Chondrocyte (in vitro differentiated cells): ENCODE data around the gene SRD5A1. TPM values are rescaled to one million over a fixed set of nuclear protein-coding genes. Genes with fewer than 3 reads are reported as not detected.

ENCODE experiments used
- DNase-seq: peaks from one replicate; pipeline ENCODE4 v3.0.0; 2021; ENCODE audit warnings: mixed read lengths, low spot score
- H3K27ac Mint-ChIP-seq: one replicate; pipeline ENCODE4 v1.8.0; 2021; ENCODE audit warnings: mild to moderate bottlenecking, moderate library complexity, mixed read lengths; ENCODE audit not compliant: unreplicated experiment
- H3K27me3 Mint-ChIP-seq: 2 replicates; pipeline ENCODE4 v1.8.0; 2021; ENCODE audit warnings: low read depth, mixed read lengths
- H3K36me3 Mint-ChIP-seq: 2 replicates; pipeline ENCODE4 v1.8.0; 2021; ENCODE audit warnings: low read depth, mixed read lengths
- H3K4me1 Mint-ChIP-seq: 2 replicates; pipeline ENCODE4 v1.8.0; 2021; ENCODE audit warnings: low read depth, mild to moderate bottlenecking, mixed read lengths
- H3K4me3 Mint-ChIP-seq: one replicate; pipeline ENCODE4 v1.8.0; 2021; ENCODE audit warnings: mild to moderate bottlenecking, moderate library complexity, mixed read lengths; ENCODE audit not compliant: unreplicated experiment
- H3K9me3 Mint-ChIP-seq: 2 replicates; pipeline ENCODE4 v1.8.0; 2021; ENCODE audit warnings: low read depth, mixed read lengths
- CTCF ChIP-seq: fragments of 200-600 bp; sonication (generic); IDR thresholded peaks from 2 replicates; pipeline ENCODE4 v1.5.0; 2021; ENCODE audit warnings: antibody characterized with exemption, mild to moderate bottlenecking, moderate library complexity
- total RNA-seq: library from RNA; stranded (reverse); gene quantifications from 3 replicates; pipeline ENCODE4 v1.2.1, GENCODE V29; 2021

The SRD5A1 gene
- total RNA-seq, 1 donor from 2014 or later = 32.3 TPM

- H3K27ac Mint-ChIP-seq = no peak overlapping the region
- peaks cover 2% of the 10 kb centered on the region for H3K4me1 Mint-ChIP-seq
- no peak overlapping the region for H3K4me3 Mint-ChIP-seq
- peaks cover 50% of the 10 kb centered on the region for H3K36me3 Mint-ChIP-seq
- no peaks in the 10 kb centered on the region for H3K27me3 Mint-ChIP-seq
- no peak for TF ChIP-seq CTCF
- no peaks in the 10 kb centered on the region for H3K9me3 Mint-ChIP-seq
- no peak for DNase-seq
Measured at GRCh38 chr5:6598351-6598900, 34.8 kb upstream of the SRD5A1 start.

- no peak overlapping the region for H3K4me3 Mint-ChIP-seq
- peaks cover 2% of the 10 kb centered on the region for H3K4me1 Mint-ChIP-seq
- TF ChIP-seq CTCF = no peak
- no peak overlapping the region for H3K27ac Mint-ChIP-seq
- DNase-seq = no peak
- no peaks in the 10 kb centered on the region for H3K27me3 Mint-ChIP-seq
- H3K9me3 Mint-ChIP-seq = no peaks in the 10 kb centered on the region
- H3K36me3 Mint-ChIP-seq = peaks cover 59% of the 10 kb centered on the region
Measured at GRCh38 chr5:6599739-6600138, 33.5 kb upstream of the SRD5A1 start.

GRCh38 chr5:6601271-6601670 lies 32.0 kb upstream of the SRD5A1 start:
- Mint-ChIP-seq H3K36me3 (peaks cover 59% of the 10 kb centered on the region), H3K27ac (no peak overlapping the region)
- TF ChIP-seq CTCF = no peak

GRCh38 chr5:6601816-6602215 lies 31.4 kb upstream of the SRD5A1 start:
- no peak for TF ChIP-seq CTCF
- H3K27ac Mint-ChIP-seq = no peak overlapping the region
- H3K36me3 Mint-ChIP-seq = peaks cover 57% of the 10 kb centered on the region
- no peak overlapping the region for H3K4me3 Mint-ChIP-seq
- no peaks in the 10 kb centered on the region for H3K27me3 Mint-ChIP-seq
- no peak for DNase-seq
- peaks cover 2% of the 10 kb centered on the region for H3K4me1 Mint-ChIP-seq
- H3K9me3 Mint-ChIP-seq = no peaks in the 10 kb centered on the region

More at GRCh38 chr5:6601271-6601670, 32.0 kb upstream of the SRD5A1 start:
- Mint-ChIP-seq H3K27me3 (no peaks in the 10 kb centered on the region), H3K9me3 (no peaks in the 10 kb centered on the region), H3K4me3 (no peak overlapping the region), H3K4me1 (peaks cover 2% of the 10 kb centered on the region)
- DNase-seq = no peak

GRCh38 chr5:6602441-6602840 lies 30.8 kb upstream of the SRD5A1 start:
- H3K9me3 Mint-ChIP-seq = no peaks in the 10 kb centered on the region
- no peak for TF ChIP-seq CTCF
- no peak overlapping the region for H3K27ac Mint-ChIP-seq
- no peaks in the 10 kb centered on the region for H3K27me3 Mint-ChIP-seq
- H3K4me3 Mint-ChIP-seq = no peak overlapping the region
- peaks cover 2% of the 10 kb centered on the region for H3K4me1 Mint-ChIP-seq
- H3K36me3 Mint-ChIP-seq = peaks cover 57% of the 10 kb centered on the region
- DNase-seq = no peak
